Large intestine (tissue), 3 donors: ENCODE results near the gene SLC8A1. TPM values are rescaled to one million over a fixed set of nuclear protein-coding genes. Genes with fewer than 3 reads are reported as not detected.

ENCODE experiments used
- DNase-seq, 2 donors: peaks; one replicate each; pipeline versions ENCODE4 v3.0.0 to v3.0.0-alpha.2; 2013
- H3K27ac ChIP-seq: one replicate; pipeline ENCODE4 v1.5.1; 2013; ENCODE audit warnings: low read length
- H3K27me3 ChIP-seq: 2 replicates; pipeline ENCODE4 v1.6.1; 2013; ENCODE audit warnings: low read length; ENCODE audit not compliant: control insufficient read depth, insufficient read depth
- H3K36me3 ChIP-seq: 2 replicates; pipeline ENCODE4 v1.6.1; 2013; ENCODE audit warnings: low read length; ENCODE audit not compliant: control insufficient read depth, insufficient read depth
- H3K4me1 ChIP-seq: one replicate; pipeline ENCODE4 v1.6.1; 2013; ENCODE audit warnings: low read length; ENCODE audit not compliant: control insufficient read depth, insufficient read depth
- H3K4me3 ChIP-seq: one replicate; pipeline ENCODE4 v1.5.1; 2013; ENCODE audit warnings: low read length
- H3K9me3 ChIP-seq: one replicate; pipeline ENCODE4 v1.6.1; 2013; ENCODE audit warnings: mild to moderate bottlenecking, low read depth, low read length, moderate library complexity; ENCODE audit not compliant: control insufficient read depth
- WGBS: methylation state at CpG from one replicate; pipeline ENCODE4 v1.1.5; 2013; ENCODE audit warnings: low lambda C conversion rate; ENCODE audit not compliant: insufficient coverage; 5-methylcytosine and 5-hydroxymethylcytosine counted together
- polyA plus RNA-seq: library from polyadenylated mRNA; unstranded; fragments of 120-200 nt; gene quantifications from one replicate; pipeline ENCODE4 v1.2.1, GENCODE V29; 2013

The SLC8A1 gene
- polyA plus RNA-seq, 1 donor: 13.2 TPM

DNA sequence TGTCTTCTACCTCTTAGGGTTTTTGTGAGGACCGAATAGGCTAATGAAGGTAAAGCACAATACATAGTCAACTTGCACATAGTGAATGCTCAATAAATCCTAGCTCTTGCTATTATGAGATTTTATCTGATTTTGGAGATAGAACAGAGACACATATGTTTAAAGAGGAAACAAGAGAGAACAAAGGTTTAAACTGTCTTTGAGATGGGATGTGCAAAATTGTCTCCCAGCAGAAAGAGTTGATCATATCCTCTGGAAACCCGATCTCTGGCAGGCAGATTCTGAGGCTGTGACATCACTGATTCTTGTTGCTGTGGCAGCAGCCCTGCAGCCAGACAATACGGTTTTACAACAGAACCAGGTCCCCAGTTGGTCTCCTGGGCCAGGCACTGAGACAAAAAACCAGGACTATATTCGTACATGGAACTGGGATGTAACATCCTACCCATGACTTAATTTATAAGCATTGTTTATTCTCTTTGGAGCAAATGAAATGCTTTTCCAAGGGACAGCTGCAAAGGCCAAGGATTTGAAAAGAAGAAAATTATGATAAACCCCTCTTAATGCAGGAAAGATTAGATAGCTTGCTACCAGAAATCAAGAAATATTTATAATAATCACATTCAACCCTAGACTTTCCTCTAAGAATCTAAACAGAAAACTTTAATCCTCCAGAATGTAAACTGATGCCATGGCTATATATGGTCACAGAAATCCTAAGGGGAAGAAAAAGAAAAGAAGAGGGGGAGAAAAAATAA lies 80.2 kb downstream of the SLC8A1 start:
- H3K27ac ChIP-seq: peak overlapping the region; percentile 46
- H3K27me3 ChIP-seq: no peaks in the 10 kb centered on the region
- no peak overlapping the region for H3K4me3 ChIP-seq
- H3K9me3 ChIP-seq: no peaks in the 10 kb centered on the region
- DNase-seq: peak; percentile 30 to 43
- no peaks in the 10 kb centered on the region for H3K36me3 ChIP-seq
- H3K4me1 ChIP-seq: no peaks in the 10 kb centered on the region
- WGBS: 100% methylated on average over 1 of the region's 4 CpGs

GRCh38 chr2:40370007-40370395 lies 81.9 kb downstream of the SLC8A1 start:
- no peak for DNase-seq
- Histone ChIP-seq H3K27me3 (no peaks in the 10 kb centered on the region), H3K4me3 (no peak overlapping the region), H3K4me1 (no peaks in the 10 kb centered on the region), H3K36me3 (no peaks in the 10 kb centered on the region), H3K27ac (no peak overlapping the region), H3K9me3 (no peaks in the 10 kb centered on the region)
- WGBS: no CpG with 5 or more reads among the region's 2 CpGs

DNA sequence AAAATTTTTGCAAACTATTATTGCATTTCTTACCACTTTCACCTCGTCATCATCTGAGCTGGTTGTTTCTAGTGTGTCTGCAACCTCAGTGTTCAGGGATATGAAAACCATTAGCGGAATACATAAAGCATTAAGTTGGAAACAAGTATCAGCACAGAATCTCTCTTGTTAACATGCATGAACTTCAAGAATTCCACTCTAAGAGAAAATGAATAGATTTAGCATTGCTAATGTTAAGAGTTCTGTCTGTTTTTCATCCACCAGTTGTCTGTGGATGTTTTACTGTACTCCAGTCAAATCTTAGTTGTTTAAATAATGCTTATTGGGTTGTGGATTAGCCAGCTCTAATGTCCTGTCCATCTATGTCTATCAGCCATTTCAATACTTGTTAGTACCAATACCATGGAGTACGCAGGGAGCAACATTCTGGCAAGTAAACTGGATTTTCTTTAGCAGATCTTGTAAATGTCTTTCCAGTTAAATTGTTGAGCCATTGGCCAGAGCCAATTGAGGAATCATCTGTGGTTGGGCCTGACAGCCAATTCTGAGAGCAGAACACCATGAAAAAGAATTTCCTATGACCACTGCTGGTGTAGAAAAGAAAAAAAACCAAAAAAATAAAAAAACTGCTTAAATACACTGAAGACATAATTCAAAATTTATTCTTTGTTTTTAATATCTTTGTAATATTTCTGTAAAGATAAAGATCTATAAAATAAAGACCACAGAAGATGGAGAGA lies 82.5 kb downstream of the SLC8A1 start:
- Histone ChIP-seq H3K27ac (no peak overlapping the region), H3K36me3 (no peaks in the 10 kb centered on the region), H3K4me3 (no peak overlapping the region), H3K27me3 (no peaks in the 10 kb centered on the region), H3K9me3 (no peaks in the 10 kb centered on the region), H3K4me1 (no peaks in the 10 kb centered on the region)
- DNase-seq: no peak
- no CpG with 5 or more reads among the region's 3 CpGs for WGBS

GRCh38 chr2:40367652-40368051 lies 84.2 kb downstream of the SLC8A1 start:
- H3K27ac ChIP-seq: no peak overlapping the region
- H3K27me3 ChIP-seq: no peaks in the 10 kb centered on the region
- H3K9me3 ChIP-seq: no peaks in the 10 kb centered on the region
- H3K4me1 ChIP-seq: no peaks in the 10 kb centered on the region
- H3K4me3 ChIP-seq: no peak overlapping the region
- H3K36me3 ChIP-seq: no peaks in the 10 kb centered on the region
- no peak for DNase-seq
- WGBS: no CpG with 5 or more reads among the region's 2 CpGs

DNA sequence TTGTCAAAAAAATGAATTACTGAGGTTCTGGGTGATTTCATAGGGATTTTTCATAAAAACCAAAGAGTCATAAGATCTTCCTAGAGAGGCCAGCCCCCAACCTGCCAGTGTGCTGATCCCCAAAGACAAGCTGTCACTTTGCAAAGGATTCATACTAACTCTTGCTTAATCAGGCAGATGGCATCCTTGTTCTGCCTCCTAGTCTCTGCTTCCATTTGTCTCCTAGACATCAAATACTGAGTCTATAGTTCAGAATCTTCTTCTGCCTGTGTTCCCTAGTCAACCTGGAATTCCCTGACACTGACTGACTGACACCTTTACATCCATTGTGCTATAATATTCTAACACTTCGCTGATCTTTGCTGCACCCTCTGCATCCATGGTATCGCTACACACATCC lies 84.9 kb downstream of the SLC8A1 start:
- Histone ChIP-seq H3K4me1 (no peaks in the 10 kb centered on the region), H3K27me3 (no peaks in the 10 kb centered on the region)
- WGBS: 100% methylated on average over 2 of the region's 2 CpGs

GRCh38 chr2:40364151-40364874 lies 87.6 kb downstream of the SLC8A1 start:
- H3K27ac ChIP-seq: no peak overlapping the region
- H3K4me1 ChIP-seq: no peaks in the 10 kb centered on the region
- no peak overlapping the region for H3K4me3 ChIP-seq
- H3K36me3 ChIP-seq: no peaks in the 10 kb centered on the region
- H3K9me3 ChIP-seq: no peaks in the 10 kb centered on the region
- 41% methylated on average over 3 of the region's 3 CpGs for WGBS
- H3K27me3 ChIP-seq: no peaks in the 10 kb centered on the region
- no peak for DNase-seq

More for the DNA sequence above, 84.9 kb downstream of the SLC8A1 start:
- Histone ChIP-seq H3K36me3 (no peaks in the 10 kb centered on the region), H3K4me3 (no peak overlapping the region), H3K9me3 (no peaks in the 10 kb centered on the region), H3K27ac (no peak overlapping the region)
- no peak for DNase-seq

DNA sequence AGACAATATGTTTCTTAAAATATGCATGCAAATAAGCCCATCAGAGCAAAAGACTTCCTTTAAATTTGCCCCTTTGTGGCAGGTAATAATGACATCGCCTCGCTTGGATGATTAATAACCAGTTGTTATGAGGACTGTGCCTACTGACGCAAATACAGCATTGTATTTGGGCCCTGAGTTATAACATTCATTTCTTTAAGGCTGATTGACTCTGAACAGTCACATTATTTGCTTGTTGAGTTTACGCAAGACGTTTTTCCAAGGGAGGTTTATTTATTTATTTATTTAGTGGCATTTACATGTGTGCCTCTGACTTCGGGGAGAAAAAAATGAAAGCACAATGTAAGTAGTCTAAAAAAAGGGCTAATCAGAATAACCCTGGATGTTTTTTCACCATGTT lies 88.3 kb downstream of the SLC8A1 start:
- DNase-seq: no peak
- no peak overlapping the region for H3K4me3 ChIP-seq
- WGBS: 43% methylated on average over 2 of the region's 6 CpGs
- no peaks in the 10 kb centered on the region for H3K4me1 ChIP-seq
- no peaks in the 10 kb centered on the region for H3K36me3 ChIP-seq
- H3K27me3 ChIP-seq: no peaks in the 10 kb centered on the region
- no peaks in the 10 kb centered on the region for H3K9me3 ChIP-seq
- H3K27ac ChIP-seq: no peak overlapping the region

DNA sequence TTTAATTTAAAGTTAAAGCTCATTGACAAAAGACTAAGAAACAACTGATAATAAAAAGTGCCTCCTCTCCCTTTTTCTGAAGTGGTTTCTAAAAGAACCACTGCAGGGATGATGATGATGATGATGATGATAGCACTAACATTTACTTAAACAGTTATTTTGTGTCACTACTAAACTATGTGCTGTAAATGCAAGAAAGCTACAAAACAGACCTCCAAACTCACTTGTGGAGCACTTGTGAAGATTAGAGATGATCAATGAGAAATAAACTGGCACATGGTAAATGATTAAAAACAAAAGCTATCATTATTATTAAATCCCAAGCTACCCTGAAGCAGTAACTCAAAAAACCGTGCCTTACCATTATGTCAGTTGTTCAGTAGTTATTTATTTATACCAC lies 88.7 kb downstream of the SLC8A1 start:
- no peak for DNase-seq
- Histone ChIP-seq H3K27me3 (no peaks in the 10 kb centered on the region), H3K27ac (no peak overlapping the region), H3K36me3 (no peaks in the 10 kb centered on the region), H3K4me1 (no peaks in the 10 kb centered on the region), H3K9me3 (no peaks in the 10 kb centered on the region), H3K4me3 (no peak overlapping the region)
- 88% methylated on average over 1 of the region's 1 CpG for WGBS

- no peaks in the 10 kb centered on the region for H3K36me3 ChIP-seq
- no peak for DNase-seq
- H3K4me1 ChIP-seq: no peaks in the 10 kb centered on the region
- no peaks in the 10 kb centered on the region for H3K27me3 ChIP-seq
- no peak overlapping the region for H3K27ac ChIP-seq
- H3K4me3 ChIP-seq: no peak overlapping the region
- no CpG with 5 or more reads among the region's 4 CpGs for WGBS
- H3K9me3 ChIP-seq: no peaks in the 10 kb centered on the region
These were observed 90.4 kb downstream of the SLC8A1 start for GRCh38 chr2:40361478-40361877.

GRCh38 chr2:40360652-40361051 lies 91.2 kb downstream of the SLC8A1 start:
- no peaks in the 10 kb centered on the region for H3K27me3 ChIP-seq
- WGBS: no CpG with 5 or more reads among the region's 1 CpG
- H3K9me3 ChIP-seq: no peaks in the 10 kb centered on the region
- no peak overlapping the region for H3K27ac ChIP-seq
- no peaks in the 10 kb centered on the region for H3K4me1 ChIP-seq
- DNase-seq: no peak
- H3K36me3 ChIP-seq: no peaks in the 10 kb centered on the region
- H3K4me3 ChIP-seq: no peak overlapping the region
